C4-2B (cell line): Measurements from ENCODE around the gene KLHL26.

Source experiments
- H3K27ac ChIP-seq: fragments of 450-650 bp; 2 replicates; pipeline ENCODE4 v1.5.1; 2017
- CTCF ChIP-seq: fragments of 450-650 bp; conservative IDR thresholded peaks from 2 replicates; pipeline ENCODE4 v1.5.1; 2017; ENCODE audit warnings: mild to moderate bottlenecking
- ZFX ChIP-seq: fragments of 450-650 bp; IDR thresholded peaks from 2 replicates; pipeline ENCODE4 v1.6.1; 2017

KLHL26 gene

GRCh38 chr19:18649371-18650020, 12.7 kb downstream of the KLHL26 start:
- TF ChIP-seq CTCF: no peak
- no peak for TF ChIP-seq ZFX
- no peak overlapping the region for H3K27ac ChIP-seq

GRCh38 chr19:18650021-18650390, 13.2 kb downstream of the KLHL26 start:
- H3K27ac ChIP-seq: no peak overlapping the region
- TF ChIP-seq CTCF: no peak
- no peak for TF ChIP-seq ZFX

- no peak overlapping the region for H3K27ac ChIP-seq
- TF ChIP-seq CTCF: no peak
- TF ChIP-seq ZFX: no peak
Observed at GRCh38 chr19:18650468-18651041, 13.7 kb downstream of the KLHL26 start.

GRCh38 chr19:18651300-18651699, 14.5 kb downstream of the KLHL26 start:
- no peak overlapping the region for H3K27ac ChIP-seq

GRCh38 chr19:18651733-18652132, 14.9 kb downstream of the KLHL26 start:
- no peak overlapping the region for H3K27ac ChIP-seq
- TF ChIP-seq CTCF (no peak), ZFX (no peak)

More at GRCh38 chr19:18651300-18651699, 14.5 kb downstream of the KLHL26 start:
- TF ChIP-seq CTCF (no peak), ZFX (no peak)

- TF ChIP-seq ZFX (no peak), CTCF (no peak)
- H3K27ac ChIP-seq: no peak overlapping the region
Observed at GRCh38 chr19:18653853-18654252, 17.0 kb downstream of the KLHL26 start.

GRCh38 chr19:18654469-18654868, 17.6 kb downstream of the KLHL26 start:
- no peak overlapping the region for H3K27ac ChIP-seq
- no peak for TF ChIP-seq CTCF
- no peak for TF ChIP-seq ZFX
